A549 treated with Hydrocortisone at 1 μM for 4 hours (cell line): Measurements from ENCODE around the gene PIGC. TPM values are rescaled to one million over a fixed set of nuclear protein-coding genes. Genes with fewer than 3 reads are reported as not detected.

Experiments used
- total RNA-seq: library from RNA; stranded (reverse); fragments of 200-300 nt; extraction: Qiagen RNA extraction; gene quantifications from 5 replicates; pipeline ENCODE4 v1.2.3, GENCODE V29; 2022

PIGC gene
- total RNA-seq, result 30.8 to 39.3 TPM (median 37.6 TPM) in 5 replicates

GRCh38 chr1:172443666-172444453 is at the start of gene PIGC:
TSS of gene PIGC (minus strand) at chr1:172444069. CDS start at chr1:172442622, 1,447 bp downstream.

GRCh38 chr1:172420385-172420784 is 23.5 kb downstream of the PIGC start, which contains the start of gene C1orf105:
TSS of gene C1orf105 (plus strand) at chr1:172420685. CDS start at chr1:172420886, 201 bp downstream.

Other genes with a start within 250 kb of the PIGC start
- not detected in 5 replicates for gene C1orf105, start 23.4 kb downstream of the PIGC start, total RNA-seq
- 8.7 to 11.7 TPM (median 9.2 TPM) in 5 replicates for gene SUCO, start 89.1 kb upstream of the PIGC start, total RNA-seq
- gene FASLG, start 215.0 kb upstream of the PIGC start, total RNA-seq, result not detected in 5 replicates